Measurements from ENCODE around the gene PCDHB14.
"Not testable (repeated sequence)": the region's sequence is repeated elsewhere in the genome, so short reads cannot be mapped to it uniquely, and the experiment has no call there.

The PCDHB14 gene
- 0 reads per million in 2 donors for total RNA-seq

GRCh38 chr5:141223112-141223783, at the start of gene PCDHB14:
Gene PCDHB14 (plus strand): TSS chr5:141223343. CDS start chr5:141223506, 163 bp downstream.
- DNase-seq: no peak

- not testable (repeated sequence) for DNase-seq
Measured at GRCh38 chr5:141174291-141175104, 48.6 kb upstream of the PCDHB14 start.

- DNase-seq: no peak
Measured at GRCh38 chr5:141175933-141176332, 47.2 kb upstream of the PCDHB14 start.

- not testable (repeated sequence) for DNase-seq
Measured at GRCh38 chr5:141177577-141178191, 45.5 kb upstream of the PCDHB14 start, which contains the start of gene PCDHB8. Gene PCDHB8 (plus strand): TSS chr5:141177790. CDS start chr5:141178035, 245 bp downstream.

- DNase-seq: not testable (repeated sequence)
Measured at GRCh38 chr5:141179371-141179770, 43.8 kb upstream of the PCDHB14 start.

GRCh38 chr5:141179876-141180275, 43.3 kb upstream of the PCDHB14 start:
- not testable (repeated sequence) for DNase-seq

- DNase-seq: no peak
Measured at GRCh38 chr5:141180313-141180712, 42.8 kb upstream of the PCDHB14 start.

GRCh38 chr5:141182248-141182647, 40.9 kb upstream of the PCDHB14 start, which contains the start of gene PCDHB16:
Gene PCDHB16 (plus strand): TSS chr5:141182387. CDS start chr5:141182560, 173 bp downstream.
- no peak for DNase-seq

GRCh38 chr5:141184117-141184855, 38.9 kb upstream of the PCDHB14 start:
- not testable (repeated sequence) for DNase-seq

- peak; percentile 35 for DNase-seq
Measured at GRCh38 chr5:141186897-141187512, 36.1 kb upstream of the PCDHB14 start, which contains the start of gene PCDHB9. Gene PCDHB9 (plus strand): TSS chr5:141187161. CDS start chr5:141187319, 158 bp downstream.

- DNase-seq: not testable (repeated sequence)
Measured at GRCh38 chr5:141188682-141189081, 34.5 kb upstream of the PCDHB14 start.

- DNase-seq: not testable (repeated sequence)
Measured at GRCh38 chr5:141189131-141189530, 34.0 kb upstream of the PCDHB14 start.

GRCh38 chr5:141192110-141192725, 30.9 kb upstream of the PCDHB14 start, which contains the start of gene PCDHB10:
Gene PCDHB10 (plus strand): TSS chr5:141192353. CDS start chr5:141192553, 200 bp downstream.
- peak; percentile 16 for DNase-seq

- DNase-seq: not testable (repeated sequence)
Measured at GRCh38 chr5:141194332-141194731, 28.8 kb upstream of the PCDHB14 start.

GRCh38 chr5:141196363-141196762, 26.8 kb upstream of the PCDHB14 start:
- no peak for DNase-seq

- DNase-seq: no peak
Measured at GRCh38 chr5:141199359-141200235, 23.5 kb upstream of the PCDHB14 start, which contains the start of gene PCDHB11. Gene PCDHB11 (plus strand): TSS chr5:141199627. CDS start chr5:141199775, 148 bp downstream.

GRCh38 chr5:141201126-141201525, 22.0 kb upstream of the PCDHB14 start:
- not testable (repeated sequence) for DNase-seq

GRCh38 chr5:141201646-141202045, 21.5 kb upstream of the PCDHB14 start:
- DNase-seq: not testable (repeated sequence)

GRCh38 chr5:141208478-141208877, 14.7 kb upstream of the PCDHB14 start, which contains the start of gene PCDHB12:
Gene PCDHB12 (plus strand): TSS chr5:141208719. CDS start chr5:141208908, 189 bp downstream.
- DNase-seq: no peak

GRCh38 chr5:141210281-141210680, 12.9 kb upstream of the PCDHB14 start:
- DNase-seq: not testable (repeated sequence)
